OCI-LY7 (cell line): ENCODE results near the gene SPPL3.

Source experiments
- CTCF ChIP-seq: fragments of 200-600 bp; sonication (generic); conservative IDR thresholded peaks from 2 replicates; pipeline ENCODE4 v1.5.1; 2014; ENCODE audit warnings: mild to moderate bottlenecking, antibody characterized with exemption, low read length, moderate library complexity, mixed read lengths
- EZH2phosphoT487 ChIP-seq: fragments of 200-600 bp; sonication (generic); IDR thresholded peaks from 2 replicates; pipeline ENCODE4 v1.6.1; 2018; ENCODE audit warnings: low read depth, borderline replicate concordance, mild to moderate bottlenecking, mixed run types, antibody characterized with exemption, low read length, moderate library complexity, mixed read lengths

- TF ChIP-seq CTCF, result no peak
- TF ChIP-seq EZH2phosphoT487, result no peak
Measured at GRCh38 chr12:120725151-120725658, 179.0 kb downstream of the SPPL3 start.
